ENCODE results near the gene PMPCA. TPM values are rescaled to one million over a fixed set of nuclear protein-coding genes. Genes with fewer than 3 reads are reported as not detected.

Gene PMPCA
- total and polyA plus RNA-seq, 2 donors (not counting 3 experiments of a cell fraction or from before 2014, with no cell fraction given): 69.0 to 75.3 TPM

GRCh38 chr9:136375096-136375495 is 35.4 kb upstream of the PMPCA start:
- no peaks in the 10 kb centered on the region for H3K9me3 ChIP-seq (replicated peaks; ENCODE audit: control insufficient read depth, insufficient read depth, low read length)
- ChIA-PET CTCF (no interaction called here), POLR2A (no interaction called here)
- no peaks in the 10 kb centered on the region for H4K20me1 ChIP-seq (replicated peaks; ENCODE audit: control insufficient read depth, extremely low read depth, insufficient read depth, low read length)
- H3K79me2 ChIP-seq (ENCODE audit: control insufficient read depth, insufficient read depth, low read length): no peaks in the 10 kb centered on the region
- no peak overlapping the region for H3K27ac ChIP-seq (ENCODE audit: insufficient read depth, low read depth, low read length)
- intact Hi-C loops (cut with micrococcal nuclease) (no loop called here), dilution Hi-C loops (cut with MboI; ENCODE audit: extremely low pct_ligation_motif_present, low sequenced_read_pairs) (no loop called here)
- no peaks in the 10 kb centered on the region for H3K9me1 ChIP-seq (replicated peaks; ENCODE audit: control insufficient read depth, extremely low read depth, insufficient read depth, low read length)
- no peak overlapping the region for H3K4me3 ChIP-seq (replicated peaks in 1 of 3; ENCODE audit: insufficient read depth in 1 of 3, low read depth in 1 of 3, low read length in 3 of 3)
- no peak for FAIRE-seq
- no peak for DNase-seq (ENCODE audit: low read depth, low spot score)
- BruUV-seq (replicated peaks): no TSS peak
- no peak overlapping the region for H3K4me2 ChIP-seq (ENCODE audit: insufficient read depth, low read length)
- no peaks in the 10 kb centered on the region for H3K27me3 ChIP-seq (ENCODE audit: control insufficient read depth in 2 of 2, insufficient read depth in 2 of 2, low read length in 2 of 2)
- H3K36me3 ChIP-seq (ENCODE audit: control insufficient read depth in 2 of 2, extremely low read depth in 1 of 2, insufficient read depth in 2 of 2, low read length in 2 of 2): peaks cover 4 to 12% of the 10 kb centered on the region in 2 experiments
- H2AFZ ChIP-seq (ENCODE audit: low read depth, low read length): no peak overlapping the region
- TF ChIP-seq FOS (IDR thresholded peaks at IDR 0.05; ENCODE audit: borderline replicate concordance, insufficient read depth, low read length) (no peak), EZH2 (IDR thresholded peaks at IDR 0.05; ENCODE audit: borderline replicate concordance, low read depth, low read length, severe bottlenecking) (no peak), MYC (IDR thresholded peaks at IDR 0.05; ENCODE audit: low read depth, low read length) (no peak), CTCF (IDR thresholded peaks at IDR 0.05; ENCODE audit: extremely low read depth in 1 of 2, insufficient read depth in 1 of 2, low read depth in 1 of 2, low read length in 2 of 2) (no peak), JUN (IDR thresholded peaks at IDR 0.05; ENCODE audit: borderline replicate concordance, insufficient read depth, insufficient read length, low read depth) (no peak), POLR2A (IDR thresholded peaks at IDR 0.05; ENCODE audit: low read depth, low read length) (no peak), POLR2AphosphoS5 (IDR thresholded peaks at IDR 0.05; ENCODE audit: insufficient read depth, low read depth, low read length) (no peak), MAX (IDR thresholded peaks at IDR 0.05; ENCODE audit: insufficient read depth, insufficient read length) (no peak), GATA2 (IDR thresholded peaks at IDR 0.05; ENCODE audit: insufficient read depth, insufficient read length, low read depth, low read length) (no peak)
- no peaks in the 10 kb centered on the region for H3K4me1 ChIP-seq (ENCODE audit: control insufficient read depth, extremely low read depth, insufficient read depth, low read length)
- no peak overlapping the region for H3K9ac ChIP-seq (replicated peaks; ENCODE audit: extremely low read depth, insufficient read depth, low read length)

All from endothelial cell of umbilical vein (primary cell).